Mesenteric fat pad (tissue), 1 donor: Measurements from ENCODE around the gene PPP2R5C. TPM values are rescaled to one million over a fixed set of nuclear protein-coding genes. Genes with fewer than 3 reads are reported as not detected.

Experiments used
- DNase-seq: peaks from one replicate; pipeline ENCODE4 v3.0.0-alpha.2; 2020; ENCODE audit warnings: low spot score
- total RNA-seq: library from RNA; stranded (reverse); fragmentation: NEBNext Ultra II Directional; extraction: Animal tissue kit (Norgen Biotek cat#: 25700); gene quantifications from one replicate; pipeline ENCODE4 v1.2.1, GENCODE V29; 2021
- donor health status: DM: yes; HTN: yes; CAD: no.

Gene PPP2R5C
- total RNA-seq, 1 donor from 2014 or later = 124 TPM

DNA sequence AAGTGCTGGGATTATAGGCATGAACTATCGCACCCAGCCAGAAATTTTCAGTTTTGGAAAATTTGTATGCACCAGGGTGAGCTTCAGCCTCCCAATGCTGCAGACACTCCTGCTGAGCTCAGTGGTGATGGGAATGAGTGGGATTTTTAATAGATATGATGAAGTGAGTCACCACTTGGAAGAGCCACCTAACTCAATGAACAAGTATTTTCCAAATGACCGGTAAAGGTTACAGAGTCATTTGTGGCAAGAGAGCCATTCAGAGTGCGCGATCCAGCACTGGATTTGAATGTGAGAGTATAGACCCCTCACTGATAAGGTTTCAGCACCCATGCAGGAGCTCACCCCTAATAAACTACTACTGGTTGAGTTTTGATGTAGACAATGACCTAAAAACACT is 100.7 kb downstream of the PPP2R5C start:
- DNase-seq = no peak

GRCh38 chr14:101862711-101863110 is 101.2 kb downstream of the PPP2R5C start:
- DNase-seq = no peak

DNA sequence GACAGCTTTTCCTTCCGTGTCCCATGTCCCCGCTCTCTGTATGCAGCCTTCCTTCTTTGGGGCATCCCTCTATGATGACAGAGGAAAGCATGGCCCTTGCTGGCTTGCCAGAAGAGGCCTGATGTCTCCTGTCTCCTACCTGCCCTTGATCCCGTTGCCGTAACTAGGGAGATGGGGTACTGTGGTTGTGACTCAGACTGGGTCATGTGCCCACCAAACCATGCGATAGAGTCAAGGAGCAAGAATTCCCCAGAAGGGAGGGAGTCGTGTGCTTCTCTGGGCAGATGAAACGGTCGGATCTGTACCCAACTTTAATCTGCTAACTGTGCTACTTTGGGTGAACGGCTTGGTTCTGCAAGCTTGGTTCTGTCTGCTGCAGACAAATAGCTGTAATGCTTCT is 103.8 kb downstream of the PPP2R5C start:
- DNase-seq = no peak

GRCh38 chr14:101867854-101868253 is 106.3 kb downstream of the PPP2R5C start:
- no peak for DNase-seq

DNA sequence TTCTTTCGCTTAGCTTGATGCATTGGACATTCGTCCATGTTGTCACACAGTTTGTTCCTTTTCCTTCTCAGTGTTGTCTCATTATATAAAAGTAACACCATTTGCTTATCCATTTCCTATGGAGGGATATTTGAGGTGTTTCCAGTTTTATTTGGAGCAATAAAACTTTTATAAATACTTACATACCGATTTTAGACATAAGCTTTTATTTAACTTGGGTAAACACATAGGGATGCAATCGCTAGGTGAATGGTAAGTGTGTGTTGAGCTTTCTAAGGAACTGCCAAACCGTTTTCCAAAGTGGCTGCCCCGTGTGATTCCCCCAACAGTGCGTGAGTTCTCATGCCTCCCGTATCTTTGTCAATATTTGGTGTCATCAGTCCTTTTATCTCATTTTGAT is 107.7 kb downstream of the PPP2R5C start:
- DNase-seq = no peak

DNA sequence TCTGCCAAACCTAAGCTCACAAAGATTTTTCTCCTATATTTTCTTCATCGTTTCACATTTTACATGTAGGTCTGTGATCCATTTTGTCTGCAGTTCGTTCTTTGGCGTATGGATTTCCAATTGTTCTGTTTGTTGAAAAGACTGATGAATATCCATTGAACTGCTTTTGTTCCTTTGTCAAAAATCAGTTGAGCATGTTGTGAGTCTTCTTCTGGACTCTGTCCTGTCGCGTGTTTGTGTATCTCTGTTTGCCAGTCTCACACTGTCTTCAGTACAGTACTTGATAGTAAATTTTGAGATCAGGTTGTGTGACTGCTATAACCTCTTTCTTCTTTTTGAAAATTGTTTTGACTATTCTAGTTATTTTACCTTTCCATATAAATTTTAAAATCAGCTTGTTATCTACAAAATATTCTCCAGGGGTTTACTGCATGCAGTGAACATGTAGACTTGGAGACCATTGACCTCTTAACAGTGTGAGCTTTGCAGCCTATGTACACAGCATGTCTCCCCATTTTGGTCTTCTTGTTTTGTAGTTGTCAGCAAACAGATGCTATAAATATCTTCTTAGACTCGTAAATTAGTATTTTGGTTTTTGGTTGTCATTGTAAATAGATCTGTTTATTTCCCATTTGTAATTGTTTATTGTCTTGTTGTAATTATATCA is 108.9 kb downstream of the PPP2R5C start:
- DNase-seq = no peak

GRCh38 chr14:101872346-101872745 is 110.8 kb downstream of the PPP2R5C start:
- DNase-seq = no peak

DNA sequence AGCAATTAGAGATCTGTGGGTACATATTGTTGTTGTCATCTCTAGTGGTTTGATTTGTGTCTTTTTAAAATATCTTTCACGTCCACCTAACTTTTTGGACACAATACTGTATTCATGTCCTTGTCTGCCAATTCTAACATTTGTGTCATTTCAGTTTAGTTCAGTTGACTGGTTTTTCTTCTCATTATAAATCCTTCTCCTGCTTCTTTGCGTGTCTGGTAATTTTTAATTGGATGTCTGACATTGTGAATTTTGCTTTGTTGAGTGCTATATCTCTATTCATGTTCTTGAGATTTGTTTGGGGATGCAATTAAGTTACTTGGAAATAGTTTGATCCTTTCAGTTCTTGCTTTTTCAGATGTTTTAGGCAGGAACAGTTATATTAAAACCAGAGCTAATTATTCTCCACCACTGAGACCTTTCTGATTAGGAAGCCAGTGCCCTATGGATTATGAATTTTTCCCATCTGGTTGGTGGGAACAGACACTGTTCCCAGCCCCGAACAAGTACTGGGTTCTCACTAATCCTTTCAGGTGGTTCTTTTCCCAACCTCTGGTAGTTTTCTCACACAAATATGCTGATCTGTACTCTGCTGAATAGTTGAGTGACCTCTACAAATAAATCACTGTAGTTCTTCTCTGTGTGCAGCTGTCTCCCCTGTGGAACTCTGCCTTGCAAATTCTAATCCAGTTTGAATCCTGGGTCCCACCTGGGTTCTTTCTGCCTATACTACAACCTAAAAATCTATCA is 111.7 kb downstream of the PPP2R5C start:
- DNase-seq = no peak

GRCh38 chr14:101873991-101874390 is 112.5 kb downstream of the PPP2R5C start:
- DNase-seq = no peak

DNA sequence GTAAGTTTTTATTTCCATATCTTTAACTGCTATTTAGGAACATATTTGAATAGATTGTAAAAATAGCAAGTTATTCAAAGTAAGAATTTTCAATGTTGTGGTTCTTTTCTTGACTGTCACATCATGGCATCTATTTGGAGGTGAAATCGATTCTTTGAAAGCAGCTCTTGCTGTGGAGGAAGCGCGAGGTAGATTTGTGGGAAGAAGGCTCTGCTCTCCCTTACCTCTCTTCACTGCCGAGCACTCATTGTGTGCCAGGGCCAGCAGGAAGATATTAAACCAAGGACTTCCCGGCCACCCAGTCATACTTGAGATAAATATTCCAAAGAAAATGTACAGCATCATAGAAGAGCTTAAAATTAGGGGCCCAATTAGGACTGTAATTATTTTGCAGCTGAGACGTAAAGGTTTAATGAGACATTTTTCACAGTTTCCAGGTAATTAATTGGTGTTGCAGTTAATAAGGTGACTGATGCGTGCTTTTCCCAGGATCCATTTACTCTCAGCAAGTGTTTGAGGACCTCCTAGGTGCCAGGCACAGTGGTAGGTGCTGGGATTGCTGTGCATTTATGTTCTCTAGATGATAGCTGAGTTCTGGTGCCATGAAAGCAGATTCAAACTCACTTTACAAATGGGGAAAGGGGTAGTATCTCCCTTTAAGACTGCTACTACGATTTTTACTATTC is 113.7 kb downstream of the PPP2R5C start:
- no peak for DNase-seq

- no peak for DNase-seq
These were observed 114.4 kb downstream of the PPP2R5C start for GRCh38 chr14:101875727-101876554.

GRCh38 chr14:101876555-101876938 is 115.0 kb downstream of the PPP2R5C start:
- no peak for DNase-seq

DNA sequence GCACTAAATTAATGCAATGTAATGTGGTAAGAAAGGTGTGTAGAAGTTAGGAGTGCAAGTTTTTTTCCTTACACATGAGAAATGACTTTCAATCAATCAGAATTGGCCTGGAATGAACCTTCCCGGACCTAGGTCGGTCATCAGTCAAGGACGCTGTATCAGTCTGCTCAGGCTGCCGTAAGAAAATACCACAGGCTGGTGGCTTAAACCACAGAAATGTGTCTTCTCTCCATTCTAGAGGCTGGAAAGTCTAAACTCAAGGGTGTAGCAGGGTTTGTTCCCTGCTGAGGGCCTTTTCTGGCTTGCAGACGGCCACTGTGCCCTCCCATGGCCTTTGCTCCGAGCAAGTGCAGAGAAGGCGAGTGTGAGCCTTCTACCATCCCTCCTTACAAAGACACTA is 116.3 kb downstream of the PPP2R5C start:
- no peak for DNase-seq

DNA sequence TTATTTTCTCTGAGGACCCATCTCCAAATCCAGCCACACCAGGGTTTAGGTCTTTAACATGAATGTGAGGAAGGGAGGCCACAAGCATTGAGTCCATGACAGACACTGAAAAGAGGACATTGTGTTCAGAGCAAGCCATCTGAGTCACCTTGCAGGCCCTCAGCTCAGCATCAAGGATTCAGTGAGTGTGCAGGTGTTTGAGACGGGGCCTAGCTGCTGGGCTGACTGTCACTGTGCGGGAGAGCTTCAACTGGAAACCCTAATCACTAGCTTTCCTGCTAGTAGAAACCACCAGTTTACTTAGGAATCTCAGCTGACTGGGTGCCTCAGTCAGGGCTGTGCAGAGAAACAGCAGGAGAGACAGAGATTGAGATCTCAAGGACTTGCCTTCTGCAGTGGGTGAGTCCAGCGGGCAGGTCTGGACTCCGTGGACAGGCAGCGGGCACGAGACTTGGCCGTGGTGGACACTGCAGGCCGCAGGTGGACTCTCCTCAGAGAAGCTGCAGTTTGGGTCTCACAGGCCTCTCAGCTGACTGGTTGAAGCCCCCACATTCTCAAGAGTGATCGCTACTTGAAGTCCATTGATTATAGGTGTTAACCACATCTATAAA is 116.8 kb downstream of the PPP2R5C start:
- DNase-seq = no peak

DNA sequence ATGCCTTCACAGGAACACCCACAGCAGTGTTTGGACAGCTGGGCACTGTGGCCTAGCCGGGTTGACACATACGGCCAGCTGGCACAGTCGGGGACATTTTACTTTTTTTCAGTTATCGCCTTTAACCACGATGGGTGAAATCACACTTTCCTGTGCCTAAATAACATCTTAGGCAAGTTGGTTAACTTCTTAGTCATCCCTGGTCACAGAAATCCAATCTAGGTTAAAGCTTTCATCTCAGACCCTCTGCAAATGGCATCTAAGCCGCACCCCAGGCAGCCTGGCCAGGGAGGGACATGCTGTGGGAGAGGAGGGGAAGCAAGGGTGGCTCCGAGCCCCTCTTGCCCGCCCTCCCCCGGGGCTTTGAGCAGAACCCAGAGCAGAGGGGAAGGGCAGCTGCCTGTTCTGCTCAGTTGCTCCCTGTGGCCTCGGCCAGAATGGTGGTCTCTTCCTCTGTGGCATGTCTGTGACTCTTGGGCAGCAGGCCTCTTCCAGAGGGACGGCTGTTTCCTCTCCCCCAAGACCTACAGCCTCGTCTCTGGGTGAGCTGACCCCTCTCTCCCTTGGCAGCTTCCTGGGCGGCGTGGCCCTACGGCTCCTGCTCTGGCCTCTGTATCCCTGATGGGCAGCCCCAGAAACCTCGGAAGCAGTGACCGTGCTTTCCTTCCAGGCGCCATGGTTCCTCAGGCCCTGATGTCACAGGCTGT is 117.5 kb downstream of the PPP2R5C start:
- peak; percentile 60 for DNase-seq

GRCh38 chr14:101879529-101880336 is 118.2 kb downstream of the PPP2R5C start:
- DNase-seq = peak; percentile 80

DNA sequence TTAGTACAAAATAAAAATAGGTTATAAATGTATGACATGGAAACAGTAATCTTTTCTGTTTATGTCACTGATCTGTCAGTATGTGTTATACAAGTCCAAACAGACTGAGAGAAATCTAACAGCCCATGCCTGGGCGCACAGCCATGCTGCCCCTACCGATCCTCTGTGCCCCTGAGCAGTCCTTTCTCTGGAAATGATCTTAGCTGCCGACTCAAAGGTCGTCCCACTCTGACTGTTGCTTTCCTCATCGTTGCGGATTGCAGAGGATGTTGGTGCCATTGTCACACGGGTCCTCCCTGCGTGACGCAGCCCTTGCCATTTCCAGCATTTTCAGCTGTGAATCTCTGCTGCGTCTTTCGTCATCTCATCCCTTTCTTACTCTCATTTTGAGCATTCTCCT is 119.9 kb downstream of the PPP2R5C start:
- DNase-seq = peak; percentile 68

GRCh38 chr14:101882141-101882935 is 120.8 kb downstream of the PPP2R5C start:
- DNase-seq = peak; percentile 75
